Ovary (tissue), 3 donors: ENCODE data around the gene DAGLA.

ENCODE experiments used
- EP300 ChIP-seq: sonication (generic); formaldehyde crosslinking; IDR thresholded peaks from one replicate; pipeline ENCODE4 v1.6.1; 2017; ENCODE audit warnings: antibody characterized with exemption
- POLR2A ChIP-seq: fragments of 450-650 bp; IDR thresholded peaks from one replicate; pipeline ENCODE4 v1.6.1; 2017; ENCODE audit warnings: antibody characterized with exemption, mild to moderate bottlenecking, moderate library complexity
- TF ChIP-seq, protein P1 (sequence below), 3 donors: fragments of 450-650 bp in 2 of 3; fragments of 200-600 bp in 1 of 3; IDR thresholded peaks; one replicate each; pipeline versions ENCODE4 v1.5.1 to v1.8.0; 2016 to 2022; ENCODE audit warnings: antibody characterized with exemption in 3 of 3, mild to moderate bottlenecking in 1 of 3
- donor health status: DM: no; HTN: no; CAD: no.

- TF ChIP-seq POLR2A = no peak
- TF ChIP-seq, protein P1, sequence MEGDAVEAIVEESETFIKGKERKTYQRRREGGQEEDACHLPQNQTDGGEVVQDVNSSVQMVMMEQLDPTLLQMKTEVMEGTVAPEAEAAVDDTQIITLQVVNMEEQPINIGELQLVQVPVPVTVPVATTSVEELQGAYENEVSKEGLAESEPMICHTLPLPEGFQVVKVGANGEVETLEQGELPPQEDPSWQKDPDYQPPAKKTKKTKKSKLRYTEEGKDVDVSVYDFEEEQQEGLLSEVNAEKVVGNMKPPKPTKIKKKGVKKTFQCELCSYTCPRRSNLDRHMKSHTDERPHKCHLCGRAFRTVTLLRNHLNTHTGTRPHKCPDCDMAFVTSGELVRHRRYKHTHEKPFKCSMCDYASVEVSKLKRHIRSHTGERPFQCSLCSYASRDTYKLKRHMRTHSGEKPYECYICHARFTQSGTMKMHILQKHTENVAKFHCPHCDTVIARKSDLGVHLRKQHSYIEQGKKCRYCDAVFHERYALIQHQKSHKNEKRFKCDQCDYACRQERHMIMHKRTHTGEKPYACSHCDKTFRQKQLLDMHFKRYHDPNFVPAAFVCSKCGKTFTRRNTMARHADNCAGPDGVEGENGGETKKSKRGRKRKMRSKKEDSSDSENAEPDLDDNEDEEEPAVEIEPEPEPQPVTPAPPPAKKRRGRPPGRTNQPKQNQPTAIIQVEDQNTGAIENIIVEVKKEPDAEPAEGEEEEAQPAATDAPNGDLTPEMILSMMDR (IDR thresholded peaks at IDR 0.05) = no peak
- no peak for TF ChIP-seq EP300
Measured at GRCh38 chr11:61700720-61701119, 20.5 kb downstream of the DAGLA start.
